ENCODE results near the gene PAXIP1. TPM values are rescaled to one million over a fixed set of nuclear protein-coding genes. Genes with fewer than 3 reads are reported as not detected.
A peak's percentile ranks its signal among the peaks of the same experiment; 100 is the strongest.
"Not testable (repeated sequence)": the region's sequence is repeated elsewhere in the genome, so short reads cannot be mapped to it uniquely, and the experiment has no call there.

The PAXIP1 gene
- total RNA-seq, 2 experiments from 2014 or later = 29.0 to 32.0 TPM

DNA sequence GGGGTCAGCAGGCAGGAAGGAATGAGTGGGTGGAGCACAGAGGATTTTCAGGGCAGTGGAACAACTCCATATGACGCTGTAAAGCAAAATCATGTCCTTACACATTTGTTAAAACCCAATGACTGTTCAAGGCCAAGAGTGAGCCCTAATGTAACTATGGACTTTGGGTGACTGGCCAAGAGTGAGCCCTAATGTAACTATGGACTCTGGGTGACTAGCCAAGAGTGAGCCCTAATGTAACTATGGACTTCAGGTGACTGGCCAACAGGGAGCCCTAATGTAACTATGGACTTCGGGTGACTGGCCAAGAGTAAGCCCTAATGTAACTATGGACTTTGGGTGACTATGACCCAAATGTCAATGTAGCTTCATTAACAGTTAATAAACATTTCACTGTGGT is 52.0 kb downstream of the PAXIP1 start:
- Mint-ChIP-seq H3K9me3 (no peaks in the 10 kb centered on the region), H3K36me3 (peaks cover 27% of the 10 kb centered on the region), H3K27me3 (no peaks in the 10 kb centered on the region), H3K4me3 (no peak overlapping the region), H3K27ac (no peak overlapping the region), H3K4me1 (no peaks in the 10 kb centered on the region)
- no peak for ATAC-seq (ENCODE audit: low read depth)
- POLR2A ChIA-PET = no interaction called here
- DNase-seq = no peak

GRCh38 chr7:154947604-154948003 is 55.3 kb downstream of the PAXIP1 start:
- H3K27ac Mint-ChIP-seq = no peak overlapping the region
- no peak overlapping the region for H3K4me3 Mint-ChIP-seq
- H3K9me3 Mint-ChIP-seq = no peaks in the 10 kb centered on the region
- POLR2A ChIA-PET = no interaction called here
- no peak for ATAC-seq (ENCODE audit: low read depth)
- no peak for DNase-seq
- peaks cover 18% of the 10 kb centered on the region for H3K36me3 Mint-ChIP-seq
- H3K27me3 Mint-ChIP-seq = no peaks in the 10 kb centered on the region
- no peaks in the 10 kb centered on the region for H3K4me1 Mint-ChIP-seq

GRCh38 chr7:154946166-154946565 is 56.8 kb downstream of the PAXIP1 start:
- no peaks in the 10 kb centered on the region for H3K27me3 Mint-ChIP-seq
- POLR2A ChIA-PET = no interaction called here
- no peaks in the 10 kb centered on the region for H3K9me3 Mint-ChIP-seq
- H3K36me3 Mint-ChIP-seq = peaks cover 17% of the 10 kb centered on the region
- no peaks in the 10 kb centered on the region for H3K4me1 Mint-ChIP-seq
- H3K4me3 Mint-ChIP-seq = no peak overlapping the region
- no peak for DNase-seq
- H3K27ac Mint-ChIP-seq = no peak overlapping the region
- no peak for ATAC-seq (ENCODE audit: low read depth)

DNA sequence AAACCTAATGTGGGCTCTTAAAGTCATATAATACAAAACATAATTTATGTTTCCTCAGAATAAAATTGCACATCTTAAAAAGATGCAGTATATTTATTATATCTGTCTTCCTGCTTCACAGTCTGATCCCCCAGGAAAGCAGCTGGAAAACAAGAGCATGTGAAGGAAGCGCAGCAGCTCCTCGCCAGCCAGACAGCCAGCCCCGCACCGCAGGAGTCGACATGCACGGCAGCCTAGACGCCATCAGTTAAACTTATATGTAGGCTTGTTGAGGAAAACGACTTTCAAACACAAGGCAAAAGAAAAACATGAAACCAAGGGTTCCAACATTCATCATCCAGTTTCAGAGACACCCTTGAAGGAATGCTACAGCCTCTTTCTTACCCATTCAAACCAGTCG is 59.0 kb downstream of the PAXIP1 start:
- Mint-ChIP-seq H3K9me3 (no peaks in the 10 kb centered on the region), H3K27me3 (no peaks in the 10 kb centered on the region), H3K36me3 (peaks cover 17% of the 10 kb centered on the region), H3K27ac (no peak overlapping the region), H3K4me3 (no peak overlapping the region), H3K4me1 (no peaks in the 10 kb centered on the region)
- ATAC-seq (ENCODE audit: low read depth) = no peak
- POLR2A ChIA-PET = no interaction called here
- DNase-seq = no peak

- POLR2A ChIA-PET = no interaction called here
- H3K36me3 Mint-ChIP-seq = peaks cover 16% of the 10 kb centered on the region
- H3K27ac Mint-ChIP-seq = no peak overlapping the region
- ATAC-seq (ENCODE audit: low read depth) (no peak), DNase-seq (no peak)
- H3K27me3 Mint-ChIP-seq = no peaks in the 10 kb centered on the region
- H3K4me1 Mint-ChIP-seq = no peaks in the 10 kb centered on the region
- H3K4me3 Mint-ChIP-seq = no peak overlapping the region
- peaks cover 2% of the 10 kb centered on the region for H3K9me3 Mint-ChIP-seq
These were observed 60.2 kb downstream of the PAXIP1 start for GRCh38 chr7:154942691-154943090.

- Mint-ChIP-seq H3K36me3 (peaks cover 39% of the 10 kb centered on the region), H3K4me1 (no peaks in the 10 kb centered on the region), H3K9me3 (peaks cover 17% of the 10 kb centered on the region), H3K4me3 (no peak overlapping the region), H3K27me3 (no peaks in the 10 kb centered on the region), H3K27ac (no peak overlapping the region)
- DNase-seq (no peak), ATAC-seq (ENCODE audit: low read depth) (no peak)
- POLR2A ChIA-PET = no interaction called here
These were observed 65.1 kb downstream of the PAXIP1 start for GRCh38 chr7:154937837-154938236.

GRCh38 chr7:154934353-154934952 is 68.5 kb downstream of the PAXIP1 start:
- DNase-seq; POLR2A ChIA-PET; H3K27ac Mint-ChIP-seq; H3K4me1 Mint-ChIP-seq; ATAC-seq (ENCODE audit: low read depth); H3K4me3 Mint-ChIP-seq; H3K27me3 Mint-ChIP-seq: not testable (repeated sequence)
- H3K36me3 Mint-ChIP-seq = peaks cover 30% of the 10 kb centered on the region
- H3K9me3 Mint-ChIP-seq = peaks cover 17% of the 10 kb centered on the region

- Mint-ChIP-seq H3K36me3 (peaks cover 30% of the 10 kb centered on the region), H3K9me3 (peaks cover 15% of the 10 kb centered on the region), H3K4me1 (peaks cover 19% of the 10 kb centered on the region), H3K27me3 (no peaks in the 10 kb centered on the region), H3K27ac (no peak overlapping the region), H3K4me3 (no peak overlapping the region)
- ATAC-seq (ENCODE audit: low read depth) = no peak
- POLR2A ChIA-PET = no interaction called here
- DNase-seq = no peak
These were observed 71.0 kb downstream of the PAXIP1 start for GRCh38 chr7:154931906-154932305.

DNA sequence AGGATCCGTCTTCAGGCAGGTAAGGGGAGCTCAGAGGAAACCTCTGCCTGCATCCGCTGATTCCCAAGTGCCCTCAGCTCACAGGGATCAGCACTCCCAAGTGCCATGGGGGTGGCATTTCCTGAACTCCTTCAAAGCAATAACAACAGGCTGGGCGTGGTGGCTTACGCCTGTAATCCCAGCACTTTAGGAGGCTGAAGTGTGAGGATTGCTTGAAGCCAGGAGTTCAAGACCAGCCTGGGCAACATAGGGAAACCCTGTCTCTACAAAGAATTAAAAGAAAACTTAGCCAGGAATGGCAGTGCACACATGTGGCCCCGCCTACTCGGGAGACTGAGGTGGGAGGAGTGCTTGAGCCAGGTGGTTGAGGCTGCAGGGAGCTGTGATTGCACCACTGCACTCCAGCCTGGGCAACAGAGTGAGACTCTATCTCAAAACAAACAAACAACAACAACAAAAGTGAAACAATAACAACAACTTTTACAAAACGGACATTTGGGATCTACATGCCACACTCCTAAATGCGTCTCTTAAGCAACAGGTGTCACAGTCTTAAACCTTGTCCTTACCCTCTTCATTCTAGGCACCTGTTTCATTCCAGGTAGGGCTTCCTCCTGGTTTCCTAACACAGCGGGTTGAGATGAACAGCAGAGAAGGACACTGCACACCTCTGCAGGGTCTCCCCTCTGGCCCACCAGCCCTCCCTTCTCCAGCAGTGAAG is 73.8 kb downstream of the PAXIP1 start:
- Mint-ChIP-seq H3K4me3 (peak overlapping the region; percentile 97), H3K36me3 (peaks cover 14% of the 10 kb centered on the region), H3K9me3 (peaks cover 3% of the 10 kb centered on the region), H3K27me3 (no peaks in the 10 kb centered on the region), H3K27ac (peak overlapping the region; percentile 96), H3K4me1 (peaks cover 19% of the 10 kb centered on the region)
- POLR2A ChIA-PET = interaction anchor here (0.7 to 1.3 kb wide), 2 partner anchors 24 to 495 kb away, joined by 3 read pairs; no protein-coding TSS in a partner anchor
- no peak for ATAC-seq (ENCODE audit: low read depth)
- no peak for DNase-seq

DNA sequence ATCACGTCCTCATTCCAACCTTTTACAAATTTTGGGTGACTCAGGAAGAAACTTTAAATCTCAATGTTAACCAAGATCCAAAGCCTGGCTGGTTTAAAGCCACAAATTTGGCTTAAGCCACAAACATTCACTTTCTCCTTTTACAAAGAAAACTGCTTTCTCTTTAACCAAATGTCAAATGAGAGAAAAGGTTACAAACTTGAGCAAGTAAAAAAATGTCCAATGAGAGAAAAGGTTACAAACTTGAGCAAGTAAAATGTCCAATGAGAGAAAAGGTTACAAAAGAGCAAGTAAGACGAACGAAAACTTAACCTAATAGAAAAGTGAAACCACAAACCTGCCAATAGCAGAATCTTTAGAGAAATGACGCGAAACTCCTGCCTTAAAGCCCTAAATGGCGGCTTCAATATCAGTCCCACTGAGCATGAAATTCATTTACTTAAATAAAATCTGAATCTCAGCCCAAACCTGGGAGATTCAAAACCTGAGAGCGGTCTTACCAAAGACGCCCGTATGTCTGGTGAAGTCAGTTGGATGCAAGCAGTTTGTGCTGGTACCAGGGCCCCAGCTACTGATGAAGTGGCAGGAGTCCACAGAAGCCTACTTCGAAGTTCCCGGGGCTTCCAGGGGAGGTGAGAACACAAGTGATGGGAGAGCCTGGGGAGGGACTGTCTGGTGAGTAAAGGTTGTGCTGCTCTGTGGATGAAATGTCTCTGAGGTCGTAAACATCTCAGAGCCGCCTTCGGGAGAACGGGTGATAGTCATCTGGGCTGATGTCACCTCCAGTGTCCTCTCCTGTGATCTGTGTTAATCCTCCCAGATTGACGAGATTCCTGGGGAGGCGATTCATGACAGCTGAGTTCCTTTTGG is 74.6 kb downstream of the PAXIP1 start:
- H3K27me3 Mint-ChIP-seq = no peaks in the 10 kb centered on the region
- H3K9me3 Mint-ChIP-seq = no peaks in the 10 kb centered on the region
- ATAC-seq (ENCODE audit: low read depth) (peak; percentile 86), DNase-seq (peak; percentile 59)
- POLR2A ChIA-PET = interaction anchor here (0.7 to 1.4 kb wide), 7 partner anchors 13 to 496 kb away, joined by 3 to 7 read pairs (median 4); partner anchors contain the start of genes INSIG1 and PAXIP1
- H3K4me1 Mint-ChIP-seq = peaks cover 19% of the 10 kb centered on the region
- H3K4me3 Mint-ChIP-seq = peak overlapping the region; percentile 97
- peaks cover 8% of the 10 kb centered on the region for H3K36me3 Mint-ChIP-seq
- peak overlapping the region; percentile 96 for H3K27ac Mint-ChIP-seq

- POLR2A ChIA-PET = interaction anchor here (0.6 to 1.4 kb wide), 9 partner anchors 13 to 837 kb away, joined by 3 to 7 read pairs (median 4); partner anchors contain the start of genes INSIG1 and PAXIP1
- peak overlapping the region; percentile 96 for H3K27ac Mint-ChIP-seq
- H3K4me1 Mint-ChIP-seq = peaks cover 19% of the 10 kb centered on the region
These were observed 75.2 kb downstream of the PAXIP1 start for GRCh38 chr7:154927624-154928125.

DNA sequence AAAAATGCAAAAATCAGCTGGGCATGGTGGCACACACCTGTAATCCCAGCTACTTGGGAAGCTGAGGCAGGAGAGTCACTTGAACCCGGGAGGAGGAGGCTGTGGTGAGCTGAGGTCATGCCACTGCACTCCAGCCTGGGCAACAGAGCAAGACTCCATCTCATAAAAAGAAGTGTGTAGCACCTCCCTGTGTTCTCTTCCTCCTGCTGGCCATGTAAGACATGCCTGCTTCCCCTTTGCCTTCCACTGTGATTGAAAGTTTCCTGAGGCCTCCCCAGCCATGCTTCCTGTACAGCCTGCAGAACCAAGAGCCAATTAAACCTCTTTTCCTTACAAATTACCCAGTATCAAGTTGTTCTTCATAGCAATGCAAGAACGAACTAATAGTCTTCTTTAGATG is 80.5 kb downstream of the PAXIP1 start:
- H3K4me3 Mint-ChIP-seq; H3K4me1 Mint-ChIP-seq; H3K27ac Mint-ChIP-seq; H3K36me3 Mint-ChIP-seq; ATAC-seq (ENCODE audit: low read depth); DNase-seq; H3K9me3 Mint-ChIP-seq; H3K27me3 Mint-ChIP-seq; POLR2A ChIA-PET: not testable (repeated sequence)

More at GRCh38 chr7:154927624-154928125, 75.2 kb downstream of the PAXIP1 start:
- H3K36me3 Mint-ChIP-seq = peaks cover 5% of the 10 kb centered on the region
- H3K27me3 Mint-ChIP-seq = no peaks in the 10 kb centered on the region
- ATAC-seq (ENCODE audit: low read depth) (peak; percentile 52), DNase-seq (peak; percentile 46)
- H3K9me3 Mint-ChIP-seq = no peaks in the 10 kb centered on the region
- peak overlapping the region; percentile 97 for H3K4me3 Mint-ChIP-seq
